NCI-H1417 treated with DMSO at 0.1 percent for 48 hours (cell line): ENCODE results near the gene GADD45B.
A peak's percentile ranks its signal among the peaks of the same experiment; 100 is the strongest.
"Not testable (repeated sequence)": the region's sequence is repeated elsewhere in the genome, so short reads cannot be mapped to it uniquely, and the experiment has no call there.

Experiments
- DNase-seq: peaks from one replicate; lab custom pipeline; 2025; lab: John Stamatoyannopoulos, UW

GADD45B gene

GRCh38 chr19:2488405-2488941, 12.5 kb downstream of the GADD45B start:
- DNase-seq: no peak

GRCh38 chr19:2488942-2489731, 13.2 kb downstream of the GADD45B start:
- no peak for DNase-seq

GRCh38 chr19:2490659-2491058, 14.7 kb downstream of the GADD45B start:
- no peak for DNase-seq

- peak; percentile 38 for DNase-seq
These were observed 15.3 kb downstream of the GADD45B start for GRCh38 chr19:2491130-2491801.

GRCh38 chr19:2492870-2493269, 16.9 kb downstream of the GADD45B start:
- no peak for DNase-seq

- not testable (repeated sequence) for DNase-seq
These were observed 17.5 kb downstream of the GADD45B start for GRCh38 chr19:2493448-2493847.

- DNase-seq: no peak
These were observed 18.1 kb downstream of the GADD45B start for GRCh38 chr19:2494084-2494446.

- DNase-seq: no peak
These were observed 18.7 kb downstream of the GADD45B start for GRCh38 chr19:2494447-2495129.

- DNase-seq: no peak
These were observed 19.3 kb downstream of the GADD45B start for GRCh38 chr19:2495130-2495641.

- no peak for DNase-seq
These were observed 19.9 kb downstream of the GADD45B start for GRCh38 chr19:2495651-2496316.

GRCh38 chr19:2497186-2497585, 21.3 kb downstream of the GADD45B start:
- no peak for DNase-seq

GRCh38 chr19:2500156-2500555, 24.2 kb downstream of the GADD45B start:
- no peak for DNase-seq

- no peak for DNase-seq
These were observed 24.9 kb downstream of the GADD45B start for GRCh38 chr19:2500841-2501261.

- no peak for DNase-seq
These were observed 27.7 kb downstream of the GADD45B start for GRCh38 chr19:2503521-2504109.

GRCh38 chr19:2506656-2507055, 30.7 kb downstream of the GADD45B start:
- DNase-seq: not testable (repeated sequence)

GRCh38 chr19:2507109-2507508, 31.2 kb downstream of the GADD45B start:
- DNase-seq: peak; percentile 56

GRCh38 chr19:2509096-2509495, 33.2 kb downstream of the GADD45B start:
- DNase-seq: no peak

GRCh38 chr19:2511570-2511969, 35.6 kb downstream of the GADD45B start:
- DNase-seq: no peak

- DNase-seq: no peak
These were observed 36.1 kb downstream of the GADD45B start for GRCh38 chr19:2511991-2512390.

GRCh38 chr19:2512523-2513431, 36.9 kb downstream of the GADD45B start:
- no peak for DNase-seq
